ENCODE data around the gene FAM177A1.

- TF ChIP-seq HOXA7 (CRISPR knock-in tag; IDR thresholded peaks at IDR 0.05) (no peak), CTCF (CRISPR knock-in tag; IDR thresholded peaks at IDR 0.05) (no peak), KDM1A (CRISPR knock-in tag; IDR thresholded peaks at IDR 0.05) (no peak)
These were observed 4.6 kb downstream of the FAM177A1 start for GRCh38 chr14:35050652-35051051.
